ENCODE results near the gene NUCKS1.

DNA sequence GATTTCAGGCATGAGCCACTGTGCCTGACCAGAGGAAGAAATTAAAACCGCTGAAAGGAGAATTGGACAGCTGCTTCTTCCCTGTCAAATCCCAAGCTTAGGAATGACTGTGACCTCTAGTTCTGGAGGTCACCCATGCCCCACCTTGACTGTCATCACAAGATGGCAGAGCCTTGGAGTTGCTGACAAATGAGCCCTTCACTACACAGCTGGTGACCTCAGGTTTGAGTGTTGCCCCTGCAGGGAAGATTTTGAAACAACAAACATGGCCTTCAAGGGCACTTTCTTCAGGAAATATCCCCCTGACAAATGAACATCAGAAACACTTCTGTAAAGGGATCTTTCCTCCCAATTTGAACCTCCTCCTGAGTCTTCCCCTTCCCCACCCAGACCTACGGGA lies 62.7 kb downstream of the NUCKS1 start:
- TF ChIP-seq ISL1 (CRISPR knock-in tag; IDR thresholded peaks at IDR 0.05) (no peak), ZNF70 (CRISPR knock-in tag; IDR thresholded peaks at IDR 0.05) (no peak), GLIS3 (CRISPR knock-in tag; IDR thresholded peaks at IDR 0.05) (no peak), ZFP30 (CRISPR knock-in tag; IDR thresholded peaks at IDR 0.05) (no peak), ZNF565 (CRISPR knock-in tag; conservative IDR thresholded peaks at IDR 0.05; ENCODE audit: low read depth) (no peak)
- TF ChIP-seq, protein P1, sequence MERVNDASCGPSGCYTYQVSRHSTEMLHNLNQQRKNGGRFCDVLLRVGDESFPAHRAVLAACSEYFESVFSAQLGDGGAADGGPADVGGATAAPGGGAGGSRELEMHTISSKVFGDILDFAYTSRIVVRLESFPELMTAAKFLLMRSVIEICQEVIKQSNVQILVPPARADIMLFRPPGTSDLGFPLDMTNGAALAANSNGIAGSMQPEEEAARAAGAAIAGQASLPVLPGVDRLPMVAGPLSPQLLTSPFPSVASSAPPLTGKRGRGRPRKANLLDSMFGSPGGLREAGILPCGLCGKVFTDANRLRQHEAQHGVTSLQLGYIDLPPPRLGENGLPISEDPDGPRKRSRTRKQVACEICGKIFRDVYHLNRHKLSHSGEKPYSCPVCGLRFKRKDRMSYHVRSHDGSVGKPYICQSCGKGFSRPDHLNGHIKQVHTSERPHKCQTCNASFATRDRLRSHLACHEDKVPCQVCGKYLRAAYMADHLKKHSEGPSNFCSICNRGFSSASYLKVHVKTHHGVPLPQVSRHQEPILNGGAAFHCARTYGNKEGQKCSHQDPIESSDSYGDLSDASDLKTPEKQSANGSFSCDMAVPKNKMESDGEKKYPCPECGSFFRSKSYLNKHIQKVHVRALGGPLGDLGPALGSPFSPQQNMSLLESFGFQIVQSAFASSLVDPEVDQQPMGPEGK (CRISPR knock-in tag; IDR thresholded peaks at IDR 0.05; ENCODE audit: borderline replicate concordance) = no peak
